ENCODE measurements around the gene SLC12A7. TPM values are rescaled to one million over a fixed set of nuclear protein-coding genes. Genes with fewer than 3 reads are reported as not detected.

The SLC12A7 gene
- total RNA-seq, 1 donor from 2014 or later: 11.5 TPM

DNA sequence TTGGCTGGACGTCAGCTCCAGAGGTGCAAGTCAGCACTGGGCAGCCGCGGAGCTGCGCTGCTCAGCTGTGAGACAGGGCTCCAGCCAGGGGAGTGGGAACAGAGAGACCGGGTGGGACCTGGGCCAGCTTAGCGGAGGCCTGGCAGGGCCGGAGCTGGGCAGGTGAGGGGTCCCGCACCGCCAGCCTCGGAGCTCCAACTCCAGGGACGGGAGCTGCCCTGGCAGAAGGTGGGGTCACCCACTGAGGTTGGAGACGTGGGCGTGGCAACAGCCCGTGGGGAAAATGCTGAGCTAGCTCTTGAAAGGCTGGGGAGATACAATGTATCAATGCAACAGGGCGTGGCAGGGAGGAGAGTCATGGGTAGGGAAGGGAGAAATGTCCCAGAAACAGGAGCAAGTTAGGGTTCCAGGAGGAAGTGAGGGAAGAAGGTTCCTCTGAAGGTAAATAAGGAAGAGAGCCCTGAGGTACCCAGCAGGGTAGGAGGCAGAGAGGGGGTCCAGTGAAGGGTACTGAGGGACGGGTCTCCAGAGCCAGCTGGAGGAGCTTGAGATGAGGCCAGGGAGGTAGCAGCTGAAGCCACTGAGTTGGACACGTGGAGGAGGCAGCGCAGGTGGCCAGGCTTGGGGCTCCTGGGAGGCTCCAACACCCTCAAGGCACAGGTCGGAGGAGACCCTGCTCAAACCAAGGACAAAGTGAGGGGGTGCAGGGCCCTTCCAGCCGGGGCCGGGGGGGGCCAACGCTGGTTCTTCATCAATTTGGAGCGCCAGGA is 104.0 kb downstream of the SLC12A7 start:
- Mint-ChIP-seq H3K9me3 (ENCODE audit: unreplicated experiment) (no peaks in the 10 kb centered on the region), H3K4me3 (ENCODE audit: unreplicated experiment) (peak overlapping the region; percentile 55), H3K4me1 (ENCODE audit: unreplicated experiment) (peaks cover 7% of the 10 kb centered on the region), H3K27me3 (ENCODE audit: unreplicated experiment) (peaks cover 59% of the 10 kb centered on the region), H3K27ac (ENCODE audit: unreplicated experiment) (no peak overlapping the region), H3K36me3 (ENCODE audit: unreplicated experiment) (no peaks in the 10 kb centered on the region)
- DNase-seq (ENCODE audit: extremely low spot score, unreplicated experiment): peak; percentile 81
- no peak for TF ChIP-seq CTCF (IDR thresholded peaks at IDR 0.05)

DNA sequence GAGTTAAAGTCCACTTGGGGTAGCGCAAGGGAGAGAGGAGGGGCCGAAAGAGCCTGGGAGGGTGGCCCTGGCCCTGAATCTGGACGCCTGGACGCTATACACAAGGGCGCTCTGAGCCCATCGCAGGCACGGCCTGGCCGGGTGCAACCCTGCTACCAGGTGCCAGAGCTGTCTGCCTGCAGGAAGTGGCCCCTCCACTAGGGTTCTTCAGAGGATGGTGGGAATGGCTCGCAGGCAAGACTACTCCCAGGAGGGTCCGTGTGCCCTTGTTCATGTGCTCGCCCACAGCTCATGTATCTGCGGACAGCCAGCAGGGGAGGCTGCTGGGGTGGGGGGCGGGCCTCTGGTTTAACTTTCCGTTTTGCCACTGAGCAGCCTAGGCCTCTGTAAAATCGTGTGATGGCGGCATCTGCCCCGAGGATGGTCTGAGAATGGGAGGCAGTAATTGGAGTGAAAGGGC is 104.6 kb downstream of the SLC12A7 start:
- Mint-ChIP-seq H3K27ac (ENCODE audit: unreplicated experiment) (no peak overlapping the region), H3K27me3 (ENCODE audit: unreplicated experiment) (peaks cover 59% of the 10 kb centered on the region), H3K36me3 (ENCODE audit: unreplicated experiment) (no peaks in the 10 kb centered on the region), H3K9me3 (ENCODE audit: unreplicated experiment) (no peaks in the 10 kb centered on the region), H3K4me1 (ENCODE audit: unreplicated experiment) (peaks cover 7% of the 10 kb centered on the region), H3K4me3 (ENCODE audit: unreplicated experiment) (no peak overlapping the region)
- peak; percentile 74 for DNase-seq (ENCODE audit: extremely low spot score, unreplicated experiment)
- TF ChIP-seq CTCF (IDR thresholded peaks at IDR 0.05): no peak

DNA sequence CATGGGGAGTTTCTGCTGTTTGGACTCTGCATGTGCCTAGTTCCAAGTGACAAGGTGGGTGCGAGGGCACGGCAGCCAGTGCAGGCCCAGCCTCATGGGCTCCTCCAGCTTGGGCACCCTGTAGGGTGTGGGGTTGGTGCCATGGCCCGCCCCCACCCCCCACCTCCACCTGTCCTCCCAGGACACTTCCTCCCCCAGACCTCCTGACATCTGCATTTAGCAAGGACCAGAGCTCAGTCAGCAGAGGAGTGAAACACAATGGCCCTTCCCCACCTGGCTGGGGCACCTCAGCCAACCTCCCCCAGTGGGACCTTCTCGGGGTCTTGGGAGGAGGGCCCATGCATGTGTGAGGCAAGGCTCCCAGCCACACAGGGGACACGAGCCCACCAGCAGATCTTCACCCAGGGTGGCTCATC is 105.2 kb downstream of the SLC12A7 start:
- H3K9me3 Mint-ChIP-seq (ENCODE audit: unreplicated experiment): no peaks in the 10 kb centered on the region
- H3K27me3 Mint-ChIP-seq (ENCODE audit: unreplicated experiment): peaks cover 59% of the 10 kb centered on the region
- DNase-seq (ENCODE audit: extremely low spot score, unreplicated experiment): peak; percentile 75
- no peak for TF ChIP-seq CTCF (IDR thresholded peaks at IDR 0.05)
- no peak overlapping the region for H3K4me3 Mint-ChIP-seq (ENCODE audit: unreplicated experiment)
- H3K27ac Mint-ChIP-seq (ENCODE audit: unreplicated experiment): no peak overlapping the region
- peaks cover 7% of the 10 kb centered on the region for H3K4me1 Mint-ChIP-seq (ENCODE audit: unreplicated experiment)
- no peaks in the 10 kb centered on the region for H3K36me3 Mint-ChIP-seq (ENCODE audit: unreplicated experiment)

DNA sequence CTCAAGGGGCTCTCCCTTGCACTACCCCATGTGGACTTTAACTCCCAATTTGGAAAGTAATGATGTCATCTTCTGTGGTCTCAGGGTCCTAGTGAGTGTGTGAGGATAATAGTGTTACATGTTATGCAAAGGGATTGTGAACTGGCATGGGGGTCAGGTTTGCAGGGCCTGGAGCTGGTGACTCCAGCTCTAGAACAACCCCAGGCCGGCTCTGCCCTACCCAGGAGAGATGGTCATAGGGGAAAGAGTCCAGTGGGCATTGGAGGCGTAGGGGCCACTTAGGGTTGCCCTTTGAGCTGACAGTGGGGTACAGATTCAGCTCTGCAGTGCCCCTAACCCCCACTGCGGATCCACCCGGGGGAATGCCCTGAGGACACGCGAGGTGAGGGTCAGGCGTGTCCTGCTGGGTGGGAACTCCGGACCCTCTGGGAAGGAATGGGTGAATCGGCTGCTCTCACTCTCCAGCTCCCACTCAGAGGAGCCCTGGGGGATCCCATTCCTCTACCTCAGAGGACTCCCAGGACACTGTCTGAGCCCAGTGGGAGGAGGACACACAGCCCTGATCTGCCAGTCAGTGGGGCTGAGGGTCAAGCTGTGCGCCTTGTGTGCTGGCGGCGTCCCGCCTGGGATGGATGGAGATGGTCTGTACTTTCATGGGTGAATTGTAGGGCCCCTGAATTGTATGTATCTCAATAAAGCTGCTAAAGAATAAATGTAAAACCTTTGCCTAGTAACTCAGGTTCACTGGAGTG is 105.8 kb downstream of the SLC12A7 start:
- H3K4me3 Mint-ChIP-seq (ENCODE audit: unreplicated experiment): peak overlapping the region; percentile 59
- H3K27ac Mint-ChIP-seq (ENCODE audit: unreplicated experiment): no peak overlapping the region
- DNase-seq (ENCODE audit: extremely low spot score, unreplicated experiment): peak; percentile 78
- peaks cover 53% of the 10 kb centered on the region for H3K27me3 Mint-ChIP-seq (ENCODE audit: unreplicated experiment)
- H3K9me3 Mint-ChIP-seq (ENCODE audit: unreplicated experiment): no peaks in the 10 kb centered on the region
- no peak for TF ChIP-seq CTCF (IDR thresholded peaks at IDR 0.05)
- peaks cover 7% of the 10 kb centered on the region for H3K4me1 Mint-ChIP-seq (ENCODE audit: unreplicated experiment)
- H3K36me3 Mint-ChIP-seq (ENCODE audit: unreplicated experiment): no peaks in the 10 kb centered on the region

DNA sequence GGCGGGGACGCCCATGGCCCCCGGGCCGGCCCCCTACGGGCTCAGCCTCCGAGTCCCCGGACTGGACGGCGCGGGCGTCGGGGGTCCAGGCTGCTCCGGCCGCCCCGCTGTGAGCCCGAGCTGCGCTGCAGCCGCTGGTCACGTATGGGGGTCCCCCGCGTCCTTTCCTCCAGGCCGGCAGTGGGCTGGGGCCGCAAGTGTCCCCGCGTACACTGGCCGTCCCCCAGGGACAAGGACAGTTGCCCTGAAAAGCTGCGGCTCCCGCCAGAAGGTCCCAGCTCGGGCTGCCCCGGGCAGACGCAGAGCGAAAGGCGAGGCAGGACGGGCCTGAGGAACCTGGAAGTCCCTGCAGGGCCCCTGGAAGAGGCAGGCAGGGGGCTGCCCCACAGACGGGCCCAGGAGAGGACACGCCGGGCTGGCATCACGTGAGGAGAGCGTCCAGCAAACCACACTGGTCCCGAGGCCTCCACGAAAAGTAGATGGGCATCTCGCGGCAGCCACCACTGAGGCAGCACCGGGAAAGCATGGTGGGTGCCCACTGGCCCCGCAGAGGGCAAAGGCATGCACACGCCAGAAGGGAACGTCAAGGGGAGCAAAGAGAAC is 106.5 kb downstream of the SLC12A7 start:
- Mint-ChIP-seq H3K27me3 (ENCODE audit: unreplicated experiment) (peaks cover 50% of the 10 kb centered on the region), H3K4me3 (ENCODE audit: unreplicated experiment) (no peak overlapping the region), H3K27ac (ENCODE audit: unreplicated experiment) (no peak overlapping the region), H3K36me3 (ENCODE audit: unreplicated experiment) (no peaks in the 10 kb centered on the region), H3K4me1 (ENCODE audit: unreplicated experiment) (peaks cover 7% of the 10 kb centered on the region), H3K9me3 (ENCODE audit: unreplicated experiment) (no peaks in the 10 kb centered on the region)
- DNase-seq (ENCODE audit: extremely low spot score, unreplicated experiment): peak; percentile 80
- TF ChIP-seq CTCF (IDR thresholded peaks at IDR 0.05): no peak

All from osteocyte (in vitro differentiated cells).